Mucosa of descending colon (tissue), 3 donors: ENCODE measurements around the gene ABLIM3. TPM values are rescaled to one million over a fixed set of nuclear protein-coding genes. Genes with fewer than 3 reads are reported as not detected.

ENCODE experiments used
- ATAC-seq: fragments of 200-7000 bp; cut with Tn5 transposase; one replicate; pipeline ENCODE4 v1.9.1; 2020; ENCODE audit warnings: mild to moderate bottlenecking, moderate library complexity
- DNase-seq, 3 donors: peaks; one replicate each; pipeline ENCODE4 v3.0.0-alpha.2; 2020
- H3K36me3 ChIP-seq: fragments of 200-600 bp; one replicate; pipeline ENCODE4 v1.8.0; 2021; ENCODE audit warnings: low read depth, mild to moderate bottlenecking
- H3K4me1 ChIP-seq: fragments of 200-600 bp; one replicate; pipeline ENCODE4 v1.8.0; 2021; ENCODE audit warnings: low read depth, mild to moderate bottlenecking
- H3K4me3 ChIP-seq: fragments of 200-600 bp; one replicate; pipeline ENCODE4 v1.8.0; 2021; ENCODE audit warnings: mild to moderate bottlenecking
- H3K9me3 ChIP-seq: fragments of 200-600 bp; one replicate; pipeline ENCODE4 v1.8.0; 2021; ENCODE audit warnings: mild to moderate bottlenecking
- intact Hi-C, 2 donors: fragments of 100-400 bp; cut with DNase I in 1 of 2; cut with micrococcal nuclease in 1 of 2; formaldehyde crosslinking; loops; one replicate each; pipeline versions ENCODE4 v1.11.0 to v1.11.1; 2022; cut with DNase I, micrococcal nuclease
- total RNA-seq, 3 donors: library from RNA; stranded (reverse); fragmentation: NEBNext Ultra II Directional in 2 of 3; extraction: Animal tissue kit (Norgen Biotek cat#: 25700) in 2 of 3; gene quantifications; one replicate each; pipeline versions ENCODE4 v1.2.1 to v1.2.4, GENCODE V29; 2021 to 2023
- TF ChIP-seq, protein P1 (sequence below): fragments of 200-600 bp; IDR thresholded peaks from one replicate; pipeline ENCODE4 v1.8.0; 2022; ENCODE audit warnings: antibody characterized with exemption, mild to moderate bottlenecking
- donor health status: DM: no; HTN: no; CAD: no; lungs with moderate emphysema.
- donor health status: DM: no; HTN: no; CAD: no.
- donor health status: DM: no; HTN: yes; CAD: no.

Gene ABLIM3
- total RNA-seq, 3 donors from 2014 or later: 4.1 to 12.4 (median 7.4) TPM

DNA sequence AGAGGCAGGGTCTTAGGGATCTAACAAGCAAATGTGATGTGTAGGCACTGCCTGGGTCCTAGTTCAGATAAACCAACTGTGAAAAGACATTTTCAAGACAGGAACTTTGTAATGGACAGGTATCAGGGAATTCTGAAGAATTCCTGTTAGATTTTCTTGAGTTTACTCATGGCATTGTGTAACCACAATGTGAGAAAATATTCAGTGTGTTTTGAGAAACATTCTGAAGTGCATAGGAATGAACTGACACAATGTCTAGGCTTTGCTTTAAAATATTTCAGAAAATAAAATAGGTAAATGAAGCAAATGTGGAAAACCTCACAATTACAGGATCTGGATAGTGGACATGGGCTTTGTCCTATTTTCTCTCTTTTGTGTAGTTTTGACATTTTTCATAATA lies 115.2 kb downstream of the ABLIM3 start:
- intact Hi-C loops: no loop called here
- ATAC-seq (no peak), DNase-seq (no peak)
- H3K4me3 ChIP-seq: no peak overlapping the region
- H3K4me1 ChIP-seq: no peaks in the 10 kb centered on the region
- H3K36me3 ChIP-seq: no peaks in the 10 kb centered on the region
- H3K9me3 ChIP-seq: no peaks in the 10 kb centered on the region
- TF ChIP-seq, protein P1, sequence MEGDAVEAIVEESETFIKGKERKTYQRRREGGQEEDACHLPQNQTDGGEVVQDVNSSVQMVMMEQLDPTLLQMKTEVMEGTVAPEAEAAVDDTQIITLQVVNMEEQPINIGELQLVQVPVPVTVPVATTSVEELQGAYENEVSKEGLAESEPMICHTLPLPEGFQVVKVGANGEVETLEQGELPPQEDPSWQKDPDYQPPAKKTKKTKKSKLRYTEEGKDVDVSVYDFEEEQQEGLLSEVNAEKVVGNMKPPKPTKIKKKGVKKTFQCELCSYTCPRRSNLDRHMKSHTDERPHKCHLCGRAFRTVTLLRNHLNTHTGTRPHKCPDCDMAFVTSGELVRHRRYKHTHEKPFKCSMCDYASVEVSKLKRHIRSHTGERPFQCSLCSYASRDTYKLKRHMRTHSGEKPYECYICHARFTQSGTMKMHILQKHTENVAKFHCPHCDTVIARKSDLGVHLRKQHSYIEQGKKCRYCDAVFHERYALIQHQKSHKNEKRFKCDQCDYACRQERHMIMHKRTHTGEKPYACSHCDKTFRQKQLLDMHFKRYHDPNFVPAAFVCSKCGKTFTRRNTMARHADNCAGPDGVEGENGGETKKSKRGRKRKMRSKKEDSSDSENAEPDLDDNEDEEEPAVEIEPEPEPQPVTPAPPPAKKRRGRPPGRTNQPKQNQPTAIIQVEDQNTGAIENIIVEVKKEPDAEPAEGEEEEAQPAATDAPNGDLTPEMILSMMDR: no peak

DNA sequence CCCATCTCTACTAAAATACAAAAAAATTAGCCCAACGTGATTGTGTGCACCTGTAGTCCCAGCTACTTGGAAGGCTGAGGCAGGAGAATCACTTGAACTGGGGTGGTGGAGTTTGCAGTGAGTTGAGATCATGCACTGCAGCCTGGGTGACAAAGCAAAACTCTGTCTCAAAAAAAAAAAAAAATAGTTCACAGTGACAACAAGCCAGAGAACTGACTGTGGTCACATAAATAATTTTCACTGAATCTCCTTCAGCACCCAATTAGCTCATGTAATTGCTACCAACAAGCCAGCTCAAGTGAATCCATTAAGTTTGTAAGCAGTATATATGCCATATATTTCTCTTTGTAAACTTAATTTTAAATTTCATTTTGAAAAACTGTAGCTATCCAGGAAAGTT lies 115.8 kb downstream of the ABLIM3 start:
- no peaks in the 10 kb centered on the region for H3K36me3 ChIP-seq
- TF ChIP-seq, protein P1: no peak
- H3K4me1 ChIP-seq: no peaks in the 10 kb centered on the region
- H3K4me3 ChIP-seq: no peak overlapping the region
- intact Hi-C loops: no loop called here
- no peak for DNase-seq
- no peak for ATAC-seq
- no peaks in the 10 kb centered on the region for H3K9me3 ChIP-seq

DNA sequence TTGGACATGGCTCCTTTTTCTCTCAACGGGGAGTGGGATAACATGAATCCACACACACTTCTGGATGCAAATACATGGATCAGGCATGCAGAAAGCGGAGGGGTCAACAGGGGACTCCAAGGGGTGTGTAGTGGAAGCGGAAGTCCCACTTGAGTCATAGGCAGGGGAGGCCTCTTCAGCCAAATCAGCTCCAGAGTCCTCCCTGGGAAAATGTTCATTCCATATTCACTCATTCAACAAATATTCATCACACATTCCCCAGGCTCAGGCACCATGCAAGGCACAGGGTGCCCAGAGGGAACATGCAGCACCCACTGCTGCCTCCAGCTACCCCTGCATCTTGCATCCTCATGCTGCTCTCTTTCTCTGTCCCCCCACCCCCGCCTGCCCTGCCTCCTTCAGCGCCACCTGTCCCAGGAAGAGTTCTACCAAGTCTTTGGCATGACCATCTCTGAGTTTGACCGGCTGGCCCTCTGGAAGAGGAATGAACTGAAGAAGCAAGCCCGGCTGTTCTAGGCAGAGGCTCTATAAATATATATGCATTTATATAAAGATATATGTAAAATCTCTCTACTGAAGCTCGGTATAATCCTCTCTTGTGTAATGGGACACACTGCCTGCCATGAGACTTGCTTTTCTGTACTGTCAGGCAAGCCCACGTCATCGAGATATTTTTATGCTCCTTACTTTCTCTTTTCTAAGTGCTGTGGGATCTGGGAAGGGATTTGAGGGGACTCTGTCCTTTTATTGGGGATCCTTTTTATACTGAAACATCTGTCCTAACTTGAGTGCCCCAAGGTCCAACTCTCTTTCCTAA lies 116.8 kb downstream of the ABLIM3 start:
- DNase-seq (no peak), ATAC-seq (no peak)
- intact Hi-C loops: no loop called here
- TF ChIP-seq, protein P1: no peak
- no peaks in the 10 kb centered on the region for H3K4me1 ChIP-seq
- H3K36me3 ChIP-seq: no peaks in the 10 kb centered on the region
- no peak overlapping the region for H3K4me3 ChIP-seq
- no peaks in the 10 kb centered on the region for H3K9me3 ChIP-seq

DNA sequence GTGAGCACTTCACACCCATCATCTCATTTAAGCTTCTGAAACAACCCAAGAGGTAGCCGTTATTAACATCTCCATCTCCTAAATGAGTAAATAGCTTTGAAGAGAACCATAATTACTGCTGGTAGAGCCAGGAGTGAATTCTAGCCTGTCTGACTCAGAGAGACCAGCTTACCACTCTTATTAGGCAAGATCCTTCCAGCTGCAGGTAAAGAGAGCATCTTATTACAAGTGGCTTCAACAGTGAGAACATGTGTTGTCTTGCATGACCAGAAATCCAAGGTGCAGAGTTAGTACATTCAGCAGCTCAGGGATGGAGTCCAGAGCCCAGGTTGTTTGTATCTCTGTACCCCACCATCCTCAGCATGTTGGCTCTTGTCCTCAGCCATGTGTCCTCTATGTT lies 119.5 kb downstream of the ABLIM3 start:
- ATAC-seq (no peak), DNase-seq (no peak)
- intact Hi-C loops: loop anchor here in 1 of 2 donors (10.0 kb wide), 1 partner anchor 116 kb away; the partner anchor contains the start of gene ABLIM3
- H3K4me1 ChIP-seq: no peaks in the 10 kb centered on the region
- H3K9me3 ChIP-seq: no peaks in the 10 kb centered on the region
- H3K4me3 ChIP-seq: no peak overlapping the region
- TF ChIP-seq, protein P1: no peak
- H3K36me3 ChIP-seq: no peaks in the 10 kb centered on the region

DNA sequence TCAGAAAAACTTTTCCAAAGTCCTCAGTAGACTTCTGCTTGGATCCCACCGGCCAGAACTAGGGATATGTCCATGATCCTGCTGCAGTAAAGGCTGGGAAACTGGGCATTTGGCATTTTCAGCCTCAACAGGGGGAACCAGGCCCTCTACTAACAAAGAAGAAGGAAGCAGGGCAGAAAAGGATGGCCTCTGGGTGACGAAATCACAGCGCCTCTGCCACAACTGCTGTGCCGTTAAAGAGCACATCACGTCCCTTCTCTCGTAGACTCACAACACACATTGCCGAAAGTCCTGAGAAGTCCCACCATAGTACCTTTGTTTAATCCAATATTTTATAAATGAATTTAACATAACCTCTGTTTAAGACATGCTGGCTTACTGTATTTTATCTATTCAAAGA lies 120.0 kb downstream of the ABLIM3 start:
- DNase-seq: no peak
- H3K9me3 ChIP-seq: no peaks in the 10 kb centered on the region
- intact Hi-C loops: loop anchor here in 1 of 2 donors (10.0 kb wide), 1 partner anchor 116 kb away; the partner anchor contains the start of gene ABLIM3
- ATAC-seq: no peak
- no peaks in the 10 kb centered on the region for H3K4me1 ChIP-seq
- no peaks in the 10 kb centered on the region for H3K36me3 ChIP-seq
- TF ChIP-seq, protein P1: no peak
- H3K4me3 ChIP-seq: no peak overlapping the region
